PC-3 (cell line): ENCODE data around the gene PRR36. TPM values are rescaled to one million over a fixed set of nuclear protein-coding genes. Genes with fewer than 3 reads are reported as not detected.

ENCODE experiments used
- ATAC-seq: fragments of 200-7000 bp; cut with Tn5 transposase; 2 replicates; pipeline ENCODE4 v1.9.1; 2020; ENCODE audit warnings: mild to moderate bottlenecking, moderate library complexity
- BruUV-seq: library from RNA; stranded (reverse); fragments of 400-500 nt; replicated peaks from 2 replicates; lab custom pipeline; 2021; lab: Mats Ljungman, UMichigan
- CTCF ChIA-PET: fragments of 300-600 bp; sonication (Branson Sonifier 250); formaldehyde crosslinking; loops from one replicate; lab custom pipeline; 2022; ENCODE audit warnings: antibody characterized with exemption; lab: Charles Lee
- POLR2A ChIA-PET: fragments of 300-600 bp; sonication (Branson Sonifier 250); formaldehyde crosslinking; loops from one replicate; lab custom pipeline; 2022; ENCODE audit warnings: antibody characterized with exemption; ENCODE audit not compliant: unreplicated experiment; lab: Charles Lee
- DNase-seq: peaks from one replicate; pipeline ENCODE4 v3.0.0-alpha.2; 2015
- H2AFZ ChIP-seq: fragments of 300-600 bp; sonication (generic); 2 replicates; pipeline ENCODE4 v1.6.0; 2016; ENCODE audit warnings: antibody characterized with exemption, low read length
- H3F3A ChIP-seq: fragments of 300-600 bp; sonication (generic); one replicate; pipeline ENCODE4 v1.6.0; 2017; ENCODE audit warnings: antibody characterized with exemption, low read length, control low read depth, mild to moderate bottlenecking; ENCODE audit not compliant: unreplicated experiment
- H3K27ac ChIP-seq: fragments of 300-600 bp; sonication (generic); 2 replicates; pipeline ENCODE4 v1.5.1; 2016; ENCODE audit warnings: mild to moderate bottlenecking, low read length
- H3K27me3 ChIP-seq: fragments of 300-600 bp; sonication (generic); 2 replicates; pipeline ENCODE4 v1.6.1; 2016; ENCODE audit warnings: low read length, mixed read lengths
- H3K36me3 ChIP-seq: fragments of 300-600 bp; sonication (generic); 2 replicates; pipeline ENCODE4 v1.6.1; 2016; ENCODE audit warnings: low read depth, mixed run types, low read length, mixed read lengths
- H3K4me1 ChIP-seq: fragments of 300-600 bp; sonication (generic); 2 replicates; pipeline ENCODE4 v1.5.1; 2016; ENCODE audit warnings: low read length; ENCODE audit not compliant: insufficient read depth
- H3K4me2 ChIP-seq: fragments of 300-600 bp; sonication (generic); 2 replicates; pipeline ENCODE4 v1.6.0; 2016; ENCODE audit warnings: low read length
- H3K4me3 ChIP-seq: fragments of 300-600 bp; sonication (generic); 2 replicates; pipeline ENCODE4 v1.5.1; 2016; ENCODE audit warnings: mild to moderate bottlenecking, low read length, mixed read lengths
- H3K79me2 ChIP-seq: fragments of 300-600 bp; sonication (generic); 2 replicates; pipeline ENCODE4 v1.6.1; 2017; ENCODE audit warnings: low read length, mixed read lengths
- H3K9ac ChIP-seq: fragments of 300-600 bp; sonication (generic); 2 replicates; pipeline ENCODE4 v1.6.0; 2016; ENCODE audit warnings: mild to moderate bottlenecking, low read length
- H3K9me2 ChIP-seq: fragments of 300-600 bp; sonication (generic); replicated peaks from 2 replicates; pipeline ENCODE4 v1.6.1; 2016; ENCODE audit warnings: mixed run types, low read length, mixed read lengths
- H3K9me3 ChIP-seq: fragments of 300-600 bp; sonication (generic); 2 replicates; pipeline ENCODE4 v1.6.1; 2016; ENCODE audit warnings: low read length, mixed read lengths
- H4K20me1 ChIP-seq: fragments of 300-600 bp; sonication (generic); 2 replicates; pipeline ENCODE4 v1.6.1; 2016; ENCODE audit warnings: low read length, mixed read lengths
- CTCF ChIP-seq: fragments of 300-600 bp; sonication (generic); conservative IDR thresholded peaks from 2 replicates; pipeline ENCODE4 v1.5.1; 2017; ENCODE audit warnings: antibody characterized with exemption, low read depth, mild to moderate bottlenecking, low read length
- EZH2 ChIP-seq: fragments of 300-600 bp; sonication (generic); IDR thresholded peaks from one replicate; pipeline ENCODE4 v1.6.1; 2017; ENCODE audit warnings: antibody characterized with exemption, mild to moderate bottlenecking, low read length; ENCODE audit not compliant: unreplicated experiment
- EZH2phosphoT487 ChIP-seq: fragments of 300-600 bp; sonication (generic); IDR thresholded peaks from 2 replicates; pipeline ENCODE4 v1.6.1; 2018; ENCODE audit warnings: mild to moderate bottlenecking, antibody characterized with exemption, low read length, borderline replicate concordance
- intact Hi-C: fragments of 100-400 bp; cut with micrococcal nuclease; formaldehyde crosslinking; loops from 2 replicates; pipeline ENCODE4 v1.9.0; 2023
- total RNA-seq: library from RNA; depleted of rRNA; stranded (reverse); fragments of >200 nt; gene quantifications from 2 replicates; pipeline ENCODE4 v1.2.3, GENCODE V29; 2014

The PRR36 gene
- total RNA-seq, 1 experiment from 2014 or later = 2.5 TPM

GRCh38 chr19:7829166-7829520 lies 45.0 kb downstream of the PRR36 start:
- BruUV-seq = no TSS peak
- Histone ChIP-seq H3K9me2 (no peaks in the 10 kb centered on the region), H3K4me1 (peaks cover 37% of the 10 kb centered on the region), H2AFZ (peak overlapping the region; percentile 90), H3K4me3 (peak overlapping the region; percentile 67), H3K27ac (no peak overlapping the region), H3F3A (peaks cover 6% of the 10 kb centered on the region), H3K9me3 (no peaks in the 10 kb centered on the region), H3K4me2 (peak overlapping the region; percentile 85), H3K9ac (peak overlapping the region; percentile 20; the same call in 1 of the 2 replicates), H3K36me3 (no peaks in the 10 kb centered on the region), H3K79me2 (peaks cover 10% of the 10 kb centered on the region), H3K27me3 (no peaks in the 10 kb centered on the region), H4K20me1 (no peaks in the 10 kb centered on the region)
- DNase-seq (no peak), ATAC-seq (no peak)
- POLR2A ChIA-PET = no interaction called here
- CTCF ChIA-PET = interaction anchor here (0.6 kb wide), 1 partner anchor 40 kb away, joined by 3 read pairs; no protein-coding TSS in a partner anchor
- intact Hi-C loops = loop anchor here (2.0 kb wide), 2 partner anchors 22 to 40 kb away; no protein-coding TSS in a partner anchor
- TF ChIP-seq EZH2 (no peak), EZH2phosphoT487 (no peak), CTCF (no peak)

GRCh38 chr19:7823686-7824301 lies 50.4 kb downstream of the PRR36 start:
- ATAC-seq = no peak
- no peak for TF ChIP-seq CTCF
- TF ChIP-seq EZH2 = no peak
- TF ChIP-seq EZH2phosphoT487 = no peak
- H3K4me1 ChIP-seq = peaks cover under 1% of the 10 kb centered on the region; the same call in 1 of the 2 replicates
- no peaks in the 10 kb centered on the region for H4K20me1 ChIP-seq
- no peaks in the 10 kb centered on the region for H3K79me2 ChIP-seq
- no peak overlapping the region for H3K9ac ChIP-seq
- DNase-seq = no peak
- H3K9me2 ChIP-seq = no peaks in the 10 kb centered on the region
- no peak overlapping the region for H3K4me3 ChIP-seq
- H3F3A ChIP-seq = no peaks in the 10 kb centered on the region
- H3K27ac ChIP-seq = no peak overlapping the region
- intact Hi-C loops = no loop called here
- H3K36me3 ChIP-seq = no peaks in the 10 kb centered on the region
- BruUV-seq = no TSS peak
- H3K9me3 ChIP-seq = no peaks in the 10 kb centered on the region
- H3K27me3 ChIP-seq = no peaks in the 10 kb centered on the region
- ChIA-PET CTCF (no interaction called here), POLR2A (no interaction called here)
- no peak overlapping the region for H3K4me2 ChIP-seq
- no peak overlapping the region for H2AFZ ChIP-seq

GRCh38 chr19:7822910-7823515 lies 51.2 kb downstream of the PRR36 start:
- Histone ChIP-seq H2AFZ (no peak overlapping the region), H3K27ac (no peak overlapping the region), H3K36me3 (no peaks in the 10 kb centered on the region), H3K9me2 (no peaks in the 10 kb centered on the region), H3K9me3 (0 out of 2 replicates have a peak, but pooled peaks cover under 1% of the 10 kb centered on the region), H3K4me3 (no peak overlapping the region), H3K4me2 (no peak overlapping the region), H3K9ac (no peak overlapping the region), H3K4me1 (no peaks in the 10 kb centered on the region), H4K20me1 (no peaks in the 10 kb centered on the region), H3K79me2 (no peaks in the 10 kb centered on the region), H3F3A (no peaks in the 10 kb centered on the region), H3K27me3 (no peaks in the 10 kb centered on the region)
- intact Hi-C loops = no loop called here
- no peak for ATAC-seq
- no TSS peak for BruUV-seq
- ChIA-PET POLR2A (no interaction called here), CTCF (no interaction called here)
- TF ChIP-seq CTCF = no peak
- TF ChIP-seq EZH2phosphoT487 = no peak
- TF ChIP-seq EZH2 = no peak
- DNase-seq = no peak
